ENCODE measurements around the gene TANGO2. TPM values are rescaled to one million over a fixed set of nuclear protein-coding genes. Genes with fewer than 3 reads are reported as not detected.

The TANGO2 gene
- total and polyA plus RNA-seq, 3 donors from 2014 or later, result 13.5 to 21.5 (median 19.0) TPM

DNA sequence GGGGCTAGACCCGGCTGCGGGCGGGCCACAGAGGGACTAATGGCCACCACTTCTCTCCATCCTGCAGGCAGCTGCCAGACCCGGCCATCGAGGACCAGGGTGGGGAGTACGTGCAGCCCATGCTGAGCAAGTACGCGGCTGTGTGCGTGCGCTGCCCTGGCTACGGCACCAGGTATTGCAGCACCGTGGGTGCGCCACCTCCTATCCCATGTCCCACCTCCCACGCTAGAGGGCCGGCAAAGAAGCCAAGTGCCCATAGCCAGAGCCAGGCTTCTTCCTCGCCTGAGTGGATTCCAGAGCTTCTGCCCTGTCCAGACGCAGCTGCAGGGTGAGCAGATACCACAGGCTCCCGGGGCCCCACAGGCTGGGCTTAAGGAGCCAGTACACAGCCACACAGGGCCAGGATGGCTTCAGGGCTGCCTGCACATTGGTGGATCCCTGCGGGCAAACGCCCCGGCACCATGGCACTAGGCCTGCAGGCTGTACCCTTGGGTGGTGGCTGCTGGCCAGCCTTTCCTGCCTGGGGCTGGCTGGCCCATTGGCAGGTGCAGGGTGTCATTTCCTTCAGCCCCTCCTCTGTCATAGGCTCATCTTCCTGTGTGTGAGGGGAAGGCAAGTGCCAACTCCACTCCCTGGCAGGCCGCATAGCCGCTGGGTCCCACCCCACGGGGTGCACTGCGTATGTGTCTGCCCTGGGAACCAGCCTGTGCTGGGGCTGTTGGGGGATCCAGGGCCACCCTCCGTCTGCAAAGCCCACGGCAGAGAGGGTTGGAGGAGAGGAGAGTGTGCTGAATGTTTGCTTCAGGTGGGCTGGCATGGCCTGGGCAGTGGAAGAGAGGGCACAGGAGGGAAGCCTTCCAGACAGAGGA lies 42.6 kb downstream of the TANGO2 start:
- H3K4me1 ChIP-seq, result no peaks in the 10 kb centered on the region
- no peaks in the 10 kb centered on the region for H3K36me3 ChIP-seq (ENCODE audit: low read depth, missing control alignments)
- no peak for DNase-seq
- no peaks in the 10 kb centered on the region for H3K27me3 ChIP-seq
- 92 to 93% methylated on average over 20 to 27 of the region's 27 CpGs for WGBS, 2 donors
- intact Hi-C loops (cut with DNase I; ENCODE audit: low total_unique reads), result no loop called here
- H3K27ac ChIP-seq, result no peak overlapping the region
- TF ChIP-seq POLR2A (IDR thresholded peaks at IDR 0.05), result no peak
- TF ChIP-seq, protein P1, sequence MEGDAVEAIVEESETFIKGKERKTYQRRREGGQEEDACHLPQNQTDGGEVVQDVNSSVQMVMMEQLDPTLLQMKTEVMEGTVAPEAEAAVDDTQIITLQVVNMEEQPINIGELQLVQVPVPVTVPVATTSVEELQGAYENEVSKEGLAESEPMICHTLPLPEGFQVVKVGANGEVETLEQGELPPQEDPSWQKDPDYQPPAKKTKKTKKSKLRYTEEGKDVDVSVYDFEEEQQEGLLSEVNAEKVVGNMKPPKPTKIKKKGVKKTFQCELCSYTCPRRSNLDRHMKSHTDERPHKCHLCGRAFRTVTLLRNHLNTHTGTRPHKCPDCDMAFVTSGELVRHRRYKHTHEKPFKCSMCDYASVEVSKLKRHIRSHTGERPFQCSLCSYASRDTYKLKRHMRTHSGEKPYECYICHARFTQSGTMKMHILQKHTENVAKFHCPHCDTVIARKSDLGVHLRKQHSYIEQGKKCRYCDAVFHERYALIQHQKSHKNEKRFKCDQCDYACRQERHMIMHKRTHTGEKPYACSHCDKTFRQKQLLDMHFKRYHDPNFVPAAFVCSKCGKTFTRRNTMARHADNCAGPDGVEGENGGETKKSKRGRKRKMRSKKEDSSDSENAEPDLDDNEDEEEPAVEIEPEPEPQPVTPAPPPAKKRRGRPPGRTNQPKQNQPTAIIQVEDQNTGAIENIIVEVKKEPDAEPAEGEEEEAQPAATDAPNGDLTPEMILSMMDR (IDR thresholded peaks at IDR 0.05), result no peak
- H3K9me3 ChIP-seq, result no peaks in the 10 kb centered on the region
- H3K4me3 ChIP-seq, result no peak overlapping the region

DNA sequence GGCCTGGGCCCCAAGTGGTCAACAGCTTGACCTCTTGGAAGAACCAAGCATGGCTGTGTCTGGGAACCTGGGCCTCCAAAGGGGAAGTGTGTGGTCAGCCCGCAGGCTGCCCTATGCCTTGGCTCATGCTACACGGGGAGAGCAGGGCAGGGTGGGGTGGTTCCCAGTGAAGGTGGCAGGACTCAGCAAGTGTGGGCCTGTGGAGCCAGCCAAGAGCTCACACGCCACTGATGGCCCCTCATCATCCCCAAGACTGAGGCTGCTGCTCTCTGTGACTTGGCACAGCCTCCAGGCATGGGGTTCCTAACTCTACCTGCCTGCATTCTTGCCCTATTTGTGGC lies 43.2 kb downstream of the TANGO2 start:
- intact Hi-C loops (cut with DNase I; ENCODE audit: low total_unique reads), result no loop called here
- Histone ChIP-seq H3K9me3 (no peaks in the 10 kb centered on the region), H3K27ac (no peak overlapping the region), H3K27me3 (no peaks in the 10 kb centered on the region), H3K36me3 (ENCODE audit: low read depth, missing control alignments) (no peaks in the 10 kb centered on the region), H3K4me3 (no peak overlapping the region), H3K4me1 (no peaks in the 10 kb centered on the region)
- no peak for DNase-seq
- TF ChIP-seq POLR2A (IDR thresholded peaks at IDR 0.05), result no peak
- TF ChIP-seq, protein P1 (IDR thresholded peaks at IDR 0.05), result no peak
- WGBS, 2 donors, result 97% methylated on average over 3 of the region's 3 CpGs; no CpG with 5 or more reads in 1 of the 2 donors

DNA sequence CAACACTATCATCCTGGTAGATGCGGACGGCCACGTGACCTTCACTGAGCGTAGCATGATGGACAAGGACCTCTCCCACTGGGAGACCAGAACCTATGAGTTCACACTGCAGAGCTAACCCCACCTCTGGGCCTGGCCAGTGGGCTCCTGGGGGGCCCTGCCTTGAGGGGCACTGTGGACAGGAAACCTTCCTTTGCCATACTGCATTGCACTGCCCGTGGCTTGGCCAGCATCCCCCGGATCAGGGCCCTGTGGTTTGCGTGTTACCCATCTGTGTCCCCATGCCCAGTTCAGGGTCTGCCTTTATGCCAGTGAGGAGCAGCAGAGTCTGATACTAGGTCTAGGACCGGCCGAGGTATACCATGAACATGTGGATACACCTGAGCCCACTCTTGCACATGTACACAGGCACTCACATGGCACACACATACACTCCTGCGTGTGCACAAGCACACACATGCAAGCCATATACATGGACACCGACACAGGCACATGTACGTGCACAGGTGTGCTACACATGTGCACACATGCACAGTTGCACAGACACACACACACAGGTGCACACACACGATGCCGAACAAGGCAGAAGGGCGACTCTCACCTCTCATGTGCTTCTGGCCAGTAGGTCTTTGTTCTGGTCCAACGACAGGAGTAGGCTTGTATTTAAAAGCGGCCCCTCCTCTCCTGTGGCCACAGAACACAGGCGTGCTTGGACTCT lies 43.8 kb downstream of the TANGO2 start:
- intact Hi-C loops (cut with DNase I; ENCODE audit: low total_unique reads), result no loop called here
- no peaks in the 10 kb centered on the region for H3K4me1 ChIP-seq
- no peak overlapping the region for H3K27ac ChIP-seq
- no peak for DNase-seq
- no peaks in the 10 kb centered on the region for H3K9me3 ChIP-seq
- WGBS, 2 donors, result 91% methylated on average over 9 to 18 of the region's 18 CpGs
- no peaks in the 10 kb centered on the region for H3K36me3 ChIP-seq (ENCODE audit: low read depth, missing control alignments)
- no peak overlapping the region for H3K4me3 ChIP-seq
- TF ChIP-seq, protein P1 (IDR thresholded peaks at IDR 0.05), result no peak
- no peak for TF ChIP-seq POLR2A (IDR thresholded peaks at IDR 0.05)
- H3K27me3 ChIP-seq, result no peaks in the 10 kb centered on the region

DNA sequence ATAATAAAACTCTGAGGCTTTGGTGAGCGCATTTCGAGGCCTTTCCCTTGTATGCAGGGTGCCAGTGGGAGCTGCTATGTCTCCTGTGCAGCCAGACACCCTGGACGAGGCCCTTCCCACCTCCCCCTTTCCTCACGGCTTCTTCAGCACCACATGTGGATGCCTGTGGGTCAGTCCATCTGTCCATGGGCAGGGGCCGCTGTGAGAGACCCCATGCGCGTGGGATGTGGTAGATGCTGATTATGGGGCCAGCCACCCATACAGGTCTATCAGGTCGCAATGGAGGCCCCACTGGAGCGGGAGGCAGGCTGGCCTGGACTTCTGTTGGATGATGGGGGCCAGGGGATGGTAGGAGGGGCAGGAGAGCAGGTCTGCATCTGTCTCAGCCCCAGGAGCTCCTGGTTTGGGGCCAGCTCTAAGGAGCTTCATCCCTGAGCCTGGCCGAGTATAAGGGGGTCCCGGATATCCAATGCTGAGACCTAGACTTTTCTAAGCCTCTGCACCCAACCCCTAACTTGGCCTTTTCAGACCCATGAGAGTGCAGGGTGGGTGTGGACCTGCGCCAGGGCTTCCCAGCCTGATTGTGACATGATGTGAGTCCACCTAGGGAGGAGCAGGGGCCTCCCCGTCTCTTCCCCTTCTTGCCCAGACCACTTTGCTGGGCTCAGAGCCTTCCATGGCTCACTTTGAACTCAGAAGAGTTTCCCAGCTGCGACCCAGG lies 45.1 kb downstream of the TANGO2 start:
- H3K27me3 ChIP-seq, result no peaks in the 10 kb centered on the region
- H3K9me3 ChIP-seq, result no peaks in the 10 kb centered on the region
- no peak overlapping the region for H3K27ac ChIP-seq
- H3K36me3 ChIP-seq (ENCODE audit: low read depth, missing control alignments), result no peaks in the 10 kb centered on the region
- no peak for DNase-seq
- 83 to 87% methylated on average over 13 to 14 of the region's 14 CpGs for WGBS, 2 donors
- TF ChIP-seq, protein P1 (IDR thresholded peaks at IDR 0.05), result no peak
- TF ChIP-seq POLR2A (IDR thresholded peaks at IDR 0.05), result no peak
- no peak overlapping the region for H3K4me3 ChIP-seq
- no peaks in the 10 kb centered on the region for H3K4me1 ChIP-seq
- intact Hi-C loops (cut with DNase I; ENCODE audit: low total_unique reads), result no loop called here
